DMS 273 (cell line): ENCODE measurements around the gene SULT1C4.
A peak's percentile ranks its signal among the peaks of the same experiment; 100 is the strongest.
"Not testable (repeated sequence)": the region's sequence is repeated elsewhere in the genome, so short reads cannot be mapped to it uniquely, and the experiment has no call there.

Experiments
- DNase-seq: peaks from one replicate; lab custom pipeline; 2025; ENCODE audit not compliant: unreplicated experiment; lab: John Stamatoyannopoulos, UW

SULT1C4 gene

GRCh38 chr2:108412995-108413710 lies 35.4 kb downstream of the SULT1C4 start:
- no peak for DNase-seq

- no peak for DNase-seq
These were observed 35.9 kb downstream of the SULT1C4 start for GRCh38 chr2:108413711-108414095.

GRCh38 chr2:108414256-108414876 lies 36.6 kb downstream of the SULT1C4 start:
- no peak for DNase-seq

- no peak for DNase-seq
These were observed 37.2 kb downstream of the SULT1C4 start for GRCh38 chr2:108414945-108415344.

- DNase-seq: peak; percentile 23
These were observed 39.5 kb downstream of the SULT1C4 start for GRCh38 chr2:108417254-108417653.

GRCh38 chr2:108418416-108418815 lies 40.7 kb downstream of the SULT1C4 start:
- no peak for DNase-seq

- no peak for DNase-seq
These were observed 45.3 kb downstream of the SULT1C4 start for GRCh38 chr2:108423067-108423466.

- no peak for DNase-seq
These were observed 45.9 kb downstream of the SULT1C4 start for GRCh38 chr2:108423502-108424251.

- DNase-seq: no peak
These were observed 50.7 kb downstream of the SULT1C4 start for GRCh38 chr2:108428286-108429009.

- DNase-seq: not testable (repeated sequence)
These were observed 57.8 kb downstream of the SULT1C4 start for GRCh38 chr2:108435578-108435977.

- DNase-seq: no peak
These were observed 59.2 kb downstream of the SULT1C4 start for GRCh38 chr2:108436976-108437375.
